ENCODE measurements around the gene DNAH10. TPM values are rescaled to one million over a fixed set of nuclear protein-coding genes. Genes with fewer than 3 reads are reported as not detected.

The DNAH10 gene
- total and polyA plus RNA-seq, 2 of the 4 experiments (the other 2 are of a cell fraction): 0.18 to 0.22 TPM

DNA sequence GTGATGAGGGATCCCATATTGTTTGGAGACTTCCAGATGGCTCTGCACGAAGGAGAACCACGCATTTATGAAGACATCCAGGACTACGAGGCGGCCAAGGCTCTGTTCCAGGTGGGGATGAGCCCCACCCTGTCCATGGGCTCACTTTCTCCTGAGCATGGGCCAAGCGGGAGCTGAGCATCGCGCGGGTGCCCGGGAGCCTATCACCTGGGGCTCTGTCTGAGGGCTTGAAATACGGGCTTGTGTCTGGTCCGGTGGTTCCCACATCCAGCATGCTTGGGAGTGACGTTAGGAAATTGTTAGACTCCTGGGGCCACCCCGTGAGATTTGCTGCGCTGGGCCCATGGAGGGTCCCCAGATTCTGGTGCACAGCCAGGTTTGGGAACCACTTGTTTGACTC lies 117.6 kb downstream of the DNAH10 start:
- Histone ChIP-seq H4K5ac (ENCODE audit: low read depth, low read length) (no peak overlapping the region), H3K36me3 (ENCODE audit: control insufficient read depth, insufficient read depth, low read length) (no peaks in the 10 kb centered on the region), H2BK20ac (ENCODE audit: low read depth, low read length) (no peak overlapping the region), H3K9ac (ENCODE audit: low read depth, low read length) (no peak overlapping the region), H3K4ac (ENCODE audit: low read depth, low read length) (no peak overlapping the region), H3K4me3 (ENCODE audit: insufficient read depth, low read depth, low read length) (no peak overlapping the region), H3K27me3 (ENCODE audit: control insufficient read depth, insufficient read depth, low read length) (peaks cover 34% of the 10 kb centered on the region), H3K23ac (ENCODE audit: low read depth, low read length) (no peak overlapping the region), H3K4me1 (ENCODE audit: control insufficient read depth, insufficient read depth, low read length) (no peaks in the 10 kb centered on the region), H4K91ac (ENCODE audit: insufficient read depth, low read depth, low read length) (no peak overlapping the region), H4K20me1 (ENCODE audit: insufficient read depth, low read length) (no peaks in the 10 kb centered on the region), H3K9me3 (ENCODE audit: control insufficient read depth, insufficient read depth, low read length) (peaks cover 3% of the 10 kb centered on the region), H2BK5ac (ENCODE audit: low read depth, low read length, poor library complexity, severe bottlenecking) (no peak overlapping the region), H4K8ac (ENCODE audit: low read depth in 2 of 2, low read length in 2 of 2) (no peak overlapping the region), H2BK120ac (ENCODE audit: low read depth, low read length) (no peak overlapping the region), H3K9me1 (ENCODE audit: insufficient read depth, low read length) (no peaks in the 10 kb centered on the region), H3K56ac (ENCODE audit: extremely low read depth, insufficient read depth, low read length) (no peak overlapping the region), H2AK5ac (ENCODE audit: low read depth, low read length) (no peak overlapping the region), H2AFZ (replicated peaks; ENCODE audit: low read length, poor library complexity) (no peak overlapping the region), H3K79me1 (ENCODE audit: low read depth in 1 of 2, low read length in 2 of 2) (no peaks in the 10 kb centered on the region), H3K14ac (replicated peaks; ENCODE audit: low read depth, low read length) (no peak overlapping the region), H2BK15ac (ENCODE audit: low read depth, low read length) (no peak overlapping the region), H3K4me2 (ENCODE audit: low read depth, low read length) (no peak overlapping the region), H2AK9ac (replicated peaks; ENCODE audit: low read depth, low read length, poor library complexity) (no peak overlapping the region), H3K18ac (ENCODE audit: low read depth, low read length) (no peak overlapping the region), H3K27ac (ENCODE audit: insufficient read depth, low read length) (no peak overlapping the region)
- in situ Hi-C loops (cut with MboI; ENCODE audit: low sequenced_read_pairs): no loop called here
- ChIA-PET POLR2A (ENCODE audit: unreplicated experiment) (no interaction called here), CTCF (no interaction called here)
- WGBS, 2 experiments (ENCODE audit: extremely low coverage in 2 of 2, insufficient read length in 1 of 2): 82% methylated on average over 12 of the region's 14 CpGs; no CpG with 5 or more reads in 1 of the 2 experiments
- ATAC-seq (ENCODE audit: low read depth) (no peak), DNase-seq (no peak)
- intact Hi-C loops (cut with micrococcal nuclease): loop anchor here (5.0 kb wide), 1 partner anchor 37 kb away; no protein-coding TSS in a partner anchor
- dilution Hi-C loops (cut with HindIII; ENCODE audit: low sequenced_read_pairs, unreplicated experiment): no loop called here
- no TSS peak for BruUV-seq (replicated peaks)
- no peak for TF ChIP-seq NFE2L2 (IDR thresholded peaks at IDR 0.05; ENCODE audit: low read depth, low read length)
- TF ChIP-seq RCOR1 (IDR thresholded peaks at IDR 0.05; ENCODE audit: insufficient replicate concordance, low read length): no peak
- TF ChIP-seq BHLHE40 (IDR thresholded peaks at IDR 0.05; ENCODE audit: low read depth, low read length): no peak
- TF ChIP-seq, protein P1, sequence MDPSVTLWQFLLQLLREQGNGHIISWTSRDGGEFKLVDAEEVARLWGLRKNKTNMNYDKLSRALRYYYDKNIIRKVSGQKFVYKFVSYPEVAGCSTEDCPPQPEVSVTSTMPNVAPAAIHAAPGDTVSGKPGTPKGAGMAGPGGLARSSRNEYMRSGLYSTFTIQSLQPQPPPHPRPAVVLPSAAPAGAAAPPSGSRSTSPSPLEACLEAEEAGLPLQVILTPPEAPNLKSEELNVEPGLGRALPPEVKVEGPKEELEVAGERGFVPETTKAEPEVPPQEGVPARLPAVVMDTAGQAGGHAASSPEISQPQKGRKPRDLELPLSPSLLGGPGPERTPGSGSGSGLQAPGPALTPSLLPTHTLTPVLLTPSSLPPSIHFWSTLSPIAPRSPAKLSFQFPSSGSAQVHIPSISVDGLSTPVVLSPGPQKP (IDR thresholded peaks at IDR 0.05; ENCODE audit: borderline replicate concordance, low read depth, low read length): no peak
- TF ChIP-seq MAZ (IDR thresholded peaks at IDR 0.05; ENCODE audit: borderline replicate concordance, low read depth, low read length): no peak
- TF ChIP-seq MXI1 (IDR thresholded peaks at IDR 0.05; ENCODE audit: borderline replicate concordance, low read depth, low read length): no peak
- no peak for TF ChIP-seq CEBPB (IDR thresholded peaks at IDR 0.05; ENCODE audit: low read depth, low read length)
- TF ChIP-seq, protein P2, sequence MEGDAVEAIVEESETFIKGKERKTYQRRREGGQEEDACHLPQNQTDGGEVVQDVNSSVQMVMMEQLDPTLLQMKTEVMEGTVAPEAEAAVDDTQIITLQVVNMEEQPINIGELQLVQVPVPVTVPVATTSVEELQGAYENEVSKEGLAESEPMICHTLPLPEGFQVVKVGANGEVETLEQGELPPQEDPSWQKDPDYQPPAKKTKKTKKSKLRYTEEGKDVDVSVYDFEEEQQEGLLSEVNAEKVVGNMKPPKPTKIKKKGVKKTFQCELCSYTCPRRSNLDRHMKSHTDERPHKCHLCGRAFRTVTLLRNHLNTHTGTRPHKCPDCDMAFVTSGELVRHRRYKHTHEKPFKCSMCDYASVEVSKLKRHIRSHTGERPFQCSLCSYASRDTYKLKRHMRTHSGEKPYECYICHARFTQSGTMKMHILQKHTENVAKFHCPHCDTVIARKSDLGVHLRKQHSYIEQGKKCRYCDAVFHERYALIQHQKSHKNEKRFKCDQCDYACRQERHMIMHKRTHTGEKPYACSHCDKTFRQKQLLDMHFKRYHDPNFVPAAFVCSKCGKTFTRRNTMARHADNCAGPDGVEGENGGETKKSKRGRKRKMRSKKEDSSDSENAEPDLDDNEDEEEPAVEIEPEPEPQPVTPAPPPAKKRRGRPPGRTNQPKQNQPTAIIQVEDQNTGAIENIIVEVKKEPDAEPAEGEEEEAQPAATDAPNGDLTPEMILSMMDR (conservative IDR thresholded peaks at IDR 0.05; ENCODE audit: low read depth, low read length): no peak
- TF ChIP-seq MAFK (IDR thresholded peaks at IDR 0.05; ENCODE audit: low read depth, low read length): no peak
- no peak for TF ChIP-seq POLR2A (IDR thresholded peaks at IDR 0.05; ENCODE audit: low read depth, low read length)
- no peak for TF ChIP-seq RAD21 (IDR thresholded peaks at IDR 0.05; ENCODE audit: low read length)
- no peak for TF ChIP-seq CHD1 (IDR thresholded peaks at IDR 0.05; ENCODE audit: low read depth, low read length)
- TF ChIP-seq FOS (IDR thresholded peaks at IDR 0.05; ENCODE audit: low read depth, low read length): no peak
- TF ChIP-seq RFX5 (IDR thresholded peaks at IDR 0.05; ENCODE audit: low read depth, low read length): no peak
- TF ChIP-seq, protein P3, sequence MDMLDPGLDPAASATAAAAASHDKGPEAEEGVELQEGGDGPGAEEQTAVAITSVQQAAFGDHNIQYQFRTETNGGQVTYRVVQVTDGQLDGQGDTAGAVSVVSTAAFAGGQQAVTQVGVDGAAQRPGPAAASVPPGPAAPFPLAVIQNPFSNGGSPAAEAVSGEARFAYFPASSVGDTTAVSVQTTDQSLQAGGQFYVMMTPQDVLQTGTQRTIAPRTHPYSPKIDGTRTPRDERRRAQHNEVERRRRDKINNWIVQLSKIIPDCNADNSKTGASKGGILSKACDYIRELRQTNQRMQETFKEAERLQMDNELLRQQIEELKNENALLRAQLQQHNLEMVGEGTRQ (IDR thresholded peaks at IDR 0.05; ENCODE audit: low read depth, low read length): no peak
- TF ChIP-seq SMC3 (IDR thresholded peaks at IDR 0.05; ENCODE audit: low read depth, low read length): no peak
